HTR-8/SVneo (cell line): ENCODE data around the gene NRXN3.

Experiments
- DNase-seq: peaks from one replicate; pipeline ENCODE4 v3.0.0; 2011; ENCODE audit warnings: low spot score, mixed read lengths; ENCODE audit not compliant: insufficient read length
- FAIRE-seq: peaks from 2 replicates; lab custom pipeline; 2011; peaks lifted over from hg19 to GRCh38; lab: Jason Lieb, UNC

NRXN3 gene

DNA sequence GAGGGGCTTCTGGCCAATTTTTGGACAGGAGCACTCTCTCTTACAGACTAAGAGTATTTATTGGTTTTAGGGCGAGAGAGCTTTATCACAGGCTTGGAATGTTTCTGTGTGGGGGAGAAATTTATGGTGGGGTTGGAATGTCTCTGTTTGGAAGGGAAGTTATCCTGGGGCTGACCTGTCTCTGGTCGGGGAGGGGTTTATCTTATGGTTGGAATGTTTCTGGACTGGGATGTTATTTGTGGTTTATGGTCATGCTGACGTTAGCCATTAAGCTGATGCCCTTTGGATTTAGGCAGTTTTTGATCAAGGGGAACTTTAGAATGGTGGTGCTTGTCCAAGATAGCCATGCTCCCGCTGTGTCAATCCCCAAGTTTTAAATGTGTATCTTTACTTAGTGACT, 1426.4 kb downstream of the NRXN3 start:
- no peak for DNase-seq
- peak; percentile 49 for FAIRE-seq

DNA sequence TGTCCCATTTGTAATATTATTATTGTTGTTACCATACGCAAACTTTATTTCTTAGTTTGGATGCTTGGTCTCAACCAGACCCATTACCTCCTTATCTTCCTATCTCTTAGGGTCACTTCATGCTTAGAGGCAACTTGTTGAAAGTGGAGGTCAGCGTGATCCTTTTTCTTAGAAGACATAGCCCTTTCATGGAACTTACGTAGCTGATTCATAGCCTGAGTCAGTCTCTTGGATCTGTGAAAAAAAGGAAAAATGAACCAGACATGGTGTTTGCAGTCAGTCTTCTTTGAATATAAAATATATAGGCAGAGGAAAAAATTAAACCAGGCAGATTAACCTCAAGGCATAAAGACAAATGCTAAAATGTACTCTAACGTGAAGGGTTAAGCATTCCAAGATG, 1427.4 kb downstream of the NRXN3 start:
- DNase-seq (no peak), FAIRE-seq (no peak)

DNA sequence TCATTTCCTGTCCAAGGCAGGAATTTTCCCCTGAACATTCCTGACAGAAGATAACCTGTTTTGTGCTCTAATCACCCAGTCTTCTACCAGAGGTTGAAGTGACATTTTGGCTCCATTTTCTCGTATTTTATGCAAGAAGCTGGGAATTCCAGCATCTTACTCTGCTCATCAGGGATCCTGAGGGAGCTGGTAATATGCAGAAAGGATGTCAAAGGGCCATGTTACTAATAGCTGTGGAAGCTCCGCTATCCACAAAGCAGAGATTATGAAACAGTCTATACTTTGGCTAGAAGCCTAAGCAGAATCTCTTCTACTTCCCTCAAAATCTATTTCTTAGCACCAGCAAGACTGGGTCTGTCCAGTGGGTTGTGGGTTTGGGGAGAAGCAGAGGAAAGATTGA, 1428.2 kb downstream of the NRXN3 start:
- FAIRE-seq (no peak), DNase-seq (no peak)

DNA sequence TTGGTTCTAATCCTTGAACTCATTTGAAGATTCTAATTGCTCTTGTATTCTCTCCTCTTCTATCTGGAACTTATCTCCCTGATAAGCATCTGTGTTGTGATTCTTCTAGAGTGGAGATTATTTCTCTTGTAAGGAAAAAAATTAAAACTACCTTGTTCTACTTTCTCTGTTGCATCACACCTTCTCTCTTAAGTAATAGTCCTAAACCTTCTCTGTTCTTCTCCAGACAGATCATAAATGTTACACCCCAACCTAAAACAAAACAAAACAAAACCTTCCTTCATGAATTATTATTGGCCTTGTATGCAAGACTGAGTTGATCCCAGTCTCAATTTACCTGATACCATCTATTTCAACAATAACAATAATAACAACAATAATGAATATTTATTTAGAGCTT, 1429.1 kb downstream of the NRXN3 start:
- DNase-seq (no peak), FAIRE-seq (no peak)

DNA sequence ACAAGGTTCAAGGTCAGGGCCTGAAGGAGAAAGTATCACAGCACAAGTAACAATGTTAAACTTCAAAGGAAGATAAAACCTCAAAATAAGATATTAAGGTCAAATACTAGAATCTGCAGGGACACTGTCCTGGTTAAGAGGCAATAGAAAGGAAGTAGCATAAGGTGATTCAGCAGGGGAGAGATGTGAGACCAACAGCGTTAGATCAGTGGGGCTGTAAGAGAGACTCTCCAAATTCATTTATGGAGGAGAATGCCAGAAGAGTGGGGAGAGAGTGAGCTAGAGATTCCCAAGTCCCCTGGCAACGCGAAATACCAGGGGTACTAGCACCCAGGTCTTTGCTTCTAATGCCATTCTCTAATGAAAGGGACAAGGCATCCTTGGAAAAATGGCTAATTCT, 1430.2 kb downstream of the NRXN3 start:
- no peak for DNase-seq
- FAIRE-seq, result no peak

DNA sequence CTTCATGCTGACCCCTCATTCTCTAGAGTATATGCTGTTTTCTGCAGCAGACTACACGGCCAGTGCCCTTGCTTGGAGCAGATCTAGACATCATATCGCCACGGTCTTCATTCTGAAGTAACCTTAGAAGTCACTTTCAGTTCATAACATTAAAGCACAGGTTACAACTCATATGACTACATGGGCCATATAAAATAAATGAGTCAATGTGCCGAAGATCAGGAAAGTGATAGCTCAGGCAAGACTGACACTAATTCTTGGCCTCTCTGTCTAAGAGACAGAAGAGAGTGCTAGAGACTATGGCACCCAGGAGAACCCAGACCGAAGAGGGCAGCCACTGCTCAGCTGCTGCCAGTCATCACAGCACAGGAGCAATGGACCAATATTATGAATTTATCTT, 1431.4 kb downstream of the NRXN3 start:
- no peak for DNase-seq
- FAIRE-seq, result no peak

DNA sequence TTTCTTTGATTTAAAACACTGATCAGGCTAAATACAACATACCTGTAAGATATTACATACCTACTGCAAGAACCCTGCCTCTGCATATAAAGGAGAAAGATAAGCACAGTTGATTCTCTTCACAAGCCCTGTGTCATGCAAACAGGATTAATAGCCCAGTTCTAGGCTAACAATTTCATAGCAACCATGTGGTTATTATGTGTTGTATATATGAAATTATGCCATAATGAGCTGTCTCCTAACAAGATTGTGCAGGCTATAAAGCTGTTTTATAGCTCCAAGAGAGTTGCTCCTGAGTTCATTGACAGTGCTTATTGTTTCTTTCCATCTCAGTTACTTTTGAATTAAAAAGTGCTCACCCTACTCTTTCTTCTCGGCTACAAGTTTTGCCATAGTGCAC, 1431.9 kb downstream of the NRXN3 start:
- FAIRE-seq (no peak), DNase-seq (no peak)

DNA sequence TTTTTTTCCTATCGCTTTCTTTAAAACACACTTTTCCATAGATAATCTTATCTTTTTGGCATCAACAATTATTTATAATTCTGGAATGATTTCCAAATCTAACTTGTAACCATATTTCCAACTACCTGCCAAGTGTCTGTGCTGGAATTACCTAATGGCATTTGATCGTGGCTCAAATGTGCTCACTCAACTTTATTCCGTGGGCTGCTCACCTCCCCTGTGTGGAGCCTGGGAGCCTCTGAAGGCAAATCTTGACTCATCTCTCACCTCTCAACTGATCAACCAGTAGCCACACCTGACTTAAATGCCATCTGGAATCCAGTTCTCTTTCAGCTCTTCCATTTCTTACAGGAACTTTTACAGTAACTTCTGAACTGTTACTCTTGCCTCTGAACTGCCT, 1432.6 kb downstream of the NRXN3 start:
- no peak for DNase-seq
- FAIRE-seq, result no peak

DNA sequence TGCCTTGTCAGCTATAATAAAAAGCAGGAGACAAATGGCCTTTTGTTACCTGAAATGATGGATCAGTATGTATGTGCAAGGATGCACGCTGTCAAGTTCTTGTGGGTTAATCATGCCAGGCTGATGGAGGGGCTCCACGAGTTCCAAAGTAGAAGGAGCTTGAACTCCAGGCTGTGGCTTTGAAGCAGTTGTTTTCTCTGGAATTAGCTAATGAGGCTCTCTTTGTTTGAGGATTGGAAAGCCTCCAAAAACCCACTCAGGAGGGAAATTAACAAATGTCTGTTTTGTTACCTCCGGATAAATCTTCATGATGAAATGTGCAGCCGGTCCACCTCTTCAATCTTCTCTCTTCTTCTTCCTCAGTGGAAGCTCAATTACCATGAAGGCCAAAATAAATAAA, 1435.7 kb downstream of the NRXN3 start:
- DNase-seq, result no peak
- FAIRE-seq, result no peak

DNA sequence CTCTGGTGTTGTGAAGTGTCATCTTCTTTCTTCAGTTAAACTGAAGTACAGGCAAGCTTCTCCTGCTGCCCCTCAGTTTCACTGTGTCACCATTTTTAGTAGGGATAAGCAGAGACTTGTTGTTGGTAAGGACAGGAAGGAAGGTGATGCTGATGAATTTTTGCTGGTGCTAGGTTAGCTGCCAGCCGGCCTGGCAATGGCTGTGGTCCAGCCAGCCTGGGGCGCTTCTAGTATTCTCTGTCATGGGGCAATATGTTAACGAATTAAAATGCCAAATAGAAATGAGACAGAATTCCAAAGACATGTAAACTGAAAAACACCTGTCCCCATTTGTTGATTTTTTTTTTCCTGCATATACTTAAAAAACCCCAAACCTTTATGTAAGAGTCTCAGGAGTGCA, 1438.3 kb downstream of the NRXN3 start:
- DNase-seq (no peak), FAIRE-seq (no peak)

DNA sequence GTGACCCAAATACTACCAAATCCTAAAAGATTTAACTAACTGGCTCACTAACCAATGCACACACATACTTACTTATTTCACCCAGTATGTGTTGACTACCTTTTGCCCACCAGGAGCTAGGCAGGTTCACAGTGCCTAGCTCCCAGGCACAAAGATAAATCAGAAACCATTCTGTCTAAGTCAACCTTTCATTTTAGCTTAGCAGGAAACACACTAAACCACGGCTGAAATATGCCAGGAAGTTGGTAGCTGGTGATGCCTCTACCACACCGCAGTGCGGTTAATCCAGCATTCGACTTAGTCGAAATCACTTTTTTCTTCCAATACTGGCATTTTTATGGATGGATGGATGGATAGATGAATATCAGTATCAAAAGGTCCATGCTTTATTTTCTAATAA, 1443.5 kb downstream of the NRXN3 start:
- DNase-seq (no peak), FAIRE-seq (no peak)

DNA sequence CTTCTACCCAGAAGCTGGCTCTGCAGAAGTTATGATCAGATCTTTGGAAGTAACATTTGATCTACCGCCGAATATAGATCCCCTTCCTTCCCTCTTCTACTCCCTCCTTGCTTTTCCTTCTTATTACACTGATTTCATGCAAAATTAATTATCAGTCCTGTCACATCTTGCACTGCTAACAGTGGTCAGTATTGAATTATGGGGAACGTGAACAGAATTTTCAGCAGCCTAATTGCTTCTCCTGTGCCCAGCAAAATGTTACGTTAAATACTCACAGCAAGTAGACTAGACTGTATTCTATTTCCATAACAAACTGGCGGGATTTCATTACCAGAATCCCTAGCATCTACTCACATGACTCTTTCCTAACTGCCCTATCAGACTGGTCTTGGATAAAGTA, 1444.3 kb downstream of the NRXN3 start:
- no peak for FAIRE-seq

DNA sequence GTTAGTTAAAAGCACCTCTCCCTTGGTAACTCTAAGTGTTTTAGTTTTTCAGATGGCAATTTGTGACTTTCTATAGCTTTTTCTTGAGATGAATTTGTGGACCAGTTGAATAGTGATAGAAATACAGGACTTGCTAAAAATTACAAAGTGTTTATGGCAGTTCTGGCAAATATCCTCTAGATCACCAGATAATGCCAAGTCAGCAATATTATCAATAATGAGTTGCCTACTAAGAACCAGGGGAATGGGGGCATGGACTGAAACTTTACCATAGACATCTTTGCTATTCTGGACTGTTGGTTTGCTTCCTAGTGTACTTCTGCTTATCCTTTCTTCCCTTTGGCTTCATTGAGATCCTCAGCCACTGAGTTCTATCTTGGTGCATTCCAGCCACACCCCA, 1456.9 kb downstream of the NRXN3 start:
- no peak for FAIRE-seq
- no peak for DNase-seq

More for the DNA sequence above, 1444.3 kb downstream of the NRXN3 start:
- no peak for DNase-seq

DNA sequence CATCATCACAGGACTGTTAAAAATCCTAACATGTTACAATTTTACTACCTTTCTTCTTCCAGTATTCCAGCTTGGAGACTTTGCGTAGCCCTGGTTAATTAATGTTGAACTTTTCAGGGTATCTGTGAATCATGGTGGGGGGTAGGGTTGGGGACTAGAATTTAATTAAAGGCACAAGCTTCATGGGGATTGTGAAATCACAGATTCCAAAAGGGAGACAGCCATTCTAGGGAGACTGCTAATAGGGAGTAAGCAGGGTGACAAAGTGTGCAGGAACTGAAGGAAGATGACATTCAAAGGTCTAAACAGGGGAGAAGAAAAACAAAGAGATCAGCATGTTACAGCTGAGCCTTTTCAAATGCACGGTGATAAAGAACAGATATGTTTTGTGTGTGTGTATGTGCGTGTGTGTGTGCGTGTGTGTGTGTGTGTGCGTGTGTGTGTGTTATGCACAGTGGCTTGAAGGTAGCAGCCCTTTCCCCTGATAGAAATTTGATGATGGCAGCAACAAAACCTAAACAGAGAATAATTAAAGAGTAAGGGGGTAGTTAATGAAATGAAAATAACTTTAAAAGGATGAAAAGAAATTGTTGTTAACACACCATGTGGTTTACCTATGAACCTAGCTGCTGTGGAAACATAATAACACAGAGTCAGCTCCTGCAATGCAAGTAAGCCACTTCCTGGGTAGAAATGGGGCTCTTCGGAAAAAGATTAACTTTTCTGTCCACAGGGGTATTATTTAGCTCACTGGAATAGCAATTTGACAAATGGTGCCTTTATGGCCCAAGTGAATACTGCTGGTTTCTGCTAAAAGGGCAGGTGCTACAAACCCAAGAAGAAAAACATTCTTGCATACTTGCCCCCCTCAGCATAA, 1459.5 kb downstream of the NRXN3 start:
- FAIRE-seq (no peak), DNase-seq (no peak)

DNA sequence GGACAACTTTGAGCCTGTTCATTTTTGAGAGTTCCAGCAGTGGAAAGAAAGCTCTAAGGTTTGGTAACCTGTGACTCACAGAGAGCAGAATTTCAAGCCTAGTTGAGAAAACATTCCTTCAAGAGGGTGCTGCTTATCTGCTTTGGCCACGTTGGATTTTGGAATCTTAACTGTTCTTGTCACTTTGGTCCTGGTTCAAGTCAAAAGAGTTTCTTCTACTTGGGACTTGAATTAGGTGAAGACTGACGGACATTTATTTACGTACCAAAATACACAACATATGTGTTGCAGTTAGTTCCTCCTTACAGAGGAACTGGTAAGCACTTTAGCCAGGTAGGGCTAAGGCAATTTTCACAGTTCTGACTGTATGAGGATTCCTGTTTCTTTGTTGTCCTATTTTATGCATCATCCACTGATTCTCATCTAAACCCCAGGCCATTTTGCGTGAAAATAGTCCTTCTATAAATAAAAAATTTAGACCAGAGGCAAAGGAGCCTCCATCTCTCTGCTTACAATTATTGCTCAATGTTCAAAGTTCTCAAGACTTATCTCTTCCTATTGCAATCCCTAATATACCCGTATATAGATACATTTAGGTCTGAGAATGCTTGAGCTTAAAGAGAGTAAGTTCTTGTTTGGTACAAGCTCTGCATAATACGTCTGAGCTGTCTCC, 1460.3 kb downstream of the NRXN3 start:
- FAIRE-seq (no peak), DNase-seq (no peak)

DNA sequence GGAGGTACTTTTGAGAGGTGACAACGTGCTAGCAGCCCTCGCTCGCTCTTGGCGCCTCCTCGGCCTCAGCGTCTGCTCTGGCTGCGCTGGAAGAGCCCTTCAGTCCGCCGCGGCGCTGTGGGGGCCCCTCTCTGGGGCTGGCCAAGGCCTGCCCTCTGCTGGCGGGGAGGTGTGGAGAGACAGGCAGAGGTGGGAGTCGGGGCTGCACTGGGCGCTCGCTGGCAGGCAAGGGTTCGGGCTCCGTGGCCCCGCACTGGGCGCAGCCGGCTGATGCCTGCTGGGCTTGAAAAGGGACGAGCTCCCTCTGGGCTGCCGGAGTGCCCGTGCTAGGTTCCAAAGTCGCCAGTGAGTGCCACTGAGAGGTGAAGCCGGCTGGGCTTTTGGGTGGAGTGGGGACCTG, 1461.1 kb downstream of the NRXN3 start:
- FAIRE-seq (no peak), DNase-seq (no peak)

DNA sequence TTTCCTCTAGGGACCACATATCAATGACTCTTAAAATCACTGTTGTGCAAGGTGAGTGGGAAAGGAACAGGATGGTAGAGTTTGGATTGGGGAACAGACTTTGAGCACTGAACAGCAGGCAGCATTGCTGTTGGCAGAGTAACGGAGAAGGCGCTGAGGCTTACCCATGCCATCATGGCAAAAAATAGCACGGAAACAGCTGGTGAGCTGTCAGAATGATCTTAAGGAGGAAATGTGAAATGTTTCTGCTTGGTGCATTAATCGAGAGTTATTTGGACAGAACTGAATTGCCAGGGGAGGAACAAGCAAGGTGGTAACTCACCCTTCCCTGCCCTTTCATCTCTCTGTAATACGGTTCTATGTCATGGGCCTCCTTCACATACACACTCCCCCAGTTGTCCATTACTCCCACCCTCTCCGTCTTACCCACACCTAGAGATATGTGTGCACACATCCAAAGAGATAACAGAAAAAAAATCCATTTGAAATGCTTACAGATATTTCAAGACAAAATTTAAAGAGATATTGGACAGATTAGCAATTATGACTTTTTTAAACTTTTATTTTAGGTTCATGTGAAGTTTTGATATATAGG, 1468.6 kb downstream of the NRXN3 start:
- no peak for FAIRE-seq
- DNase-seq, result no peak

DNA sequence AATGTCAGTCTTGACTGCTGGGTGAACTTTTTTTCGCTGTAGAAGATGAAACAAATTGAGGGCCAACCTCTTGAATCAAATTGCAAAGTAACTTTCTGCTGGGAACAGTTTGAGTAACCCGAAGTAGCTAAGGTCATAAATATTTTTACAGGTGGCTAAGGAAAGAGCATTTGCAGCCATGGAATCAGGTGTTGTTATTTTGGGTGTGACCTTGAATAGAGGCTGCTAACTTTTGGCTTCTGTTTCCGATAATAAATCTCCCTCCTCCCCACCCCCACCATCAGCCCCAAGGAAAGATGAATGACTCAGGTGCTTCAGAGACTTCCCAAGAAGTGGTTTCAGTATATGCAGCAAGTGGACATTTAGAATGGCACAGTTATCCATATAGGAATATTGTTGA, 1469.4 kb downstream of the NRXN3 start:
- DNase-seq, result no peak
- FAIRE-seq, result no peak

DNA sequence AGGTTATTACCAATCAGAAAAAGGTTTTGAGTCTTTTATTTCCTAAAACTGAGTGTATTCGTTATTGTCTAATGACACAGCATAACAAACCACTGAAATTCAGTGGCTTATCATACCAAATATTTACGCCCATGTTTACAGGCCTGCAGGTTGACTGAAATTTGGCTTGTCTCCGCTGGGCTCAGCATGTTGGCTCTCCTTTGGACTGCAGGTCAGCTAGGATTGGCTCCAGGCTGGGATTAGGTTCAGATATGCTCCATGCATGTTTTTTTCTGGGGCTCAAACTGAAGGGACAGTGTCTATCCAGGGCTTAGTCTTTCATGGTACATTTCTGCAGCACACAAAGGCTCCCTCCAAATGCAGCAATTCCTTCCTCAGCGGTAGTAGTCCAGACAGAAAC, 1471.2 kb downstream of the NRXN3 start:
- FAIRE-seq, result no peak
- DNase-seq, result no peak

DNA sequence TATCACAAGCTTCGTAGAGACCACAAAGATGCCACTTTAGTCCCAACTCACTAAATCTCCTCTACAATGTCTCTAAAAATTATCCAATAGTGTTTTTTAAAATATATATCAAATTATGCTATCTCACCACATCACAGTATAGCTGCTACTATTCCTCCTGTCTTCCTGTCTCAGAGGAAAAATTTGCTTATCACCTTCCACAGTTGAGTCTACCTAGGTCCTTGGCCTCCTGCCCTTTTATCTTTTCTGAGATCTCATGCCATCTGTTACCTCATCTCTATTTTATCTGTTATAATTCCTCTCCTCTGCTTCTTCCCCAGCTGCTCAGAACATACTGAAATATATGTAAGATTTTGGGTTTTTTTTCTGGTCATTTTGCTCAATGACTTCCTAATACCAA, 1473.0 kb downstream of the NRXN3 start:
- DNase-seq (no peak), FAIRE-seq (no peak)

DNA sequence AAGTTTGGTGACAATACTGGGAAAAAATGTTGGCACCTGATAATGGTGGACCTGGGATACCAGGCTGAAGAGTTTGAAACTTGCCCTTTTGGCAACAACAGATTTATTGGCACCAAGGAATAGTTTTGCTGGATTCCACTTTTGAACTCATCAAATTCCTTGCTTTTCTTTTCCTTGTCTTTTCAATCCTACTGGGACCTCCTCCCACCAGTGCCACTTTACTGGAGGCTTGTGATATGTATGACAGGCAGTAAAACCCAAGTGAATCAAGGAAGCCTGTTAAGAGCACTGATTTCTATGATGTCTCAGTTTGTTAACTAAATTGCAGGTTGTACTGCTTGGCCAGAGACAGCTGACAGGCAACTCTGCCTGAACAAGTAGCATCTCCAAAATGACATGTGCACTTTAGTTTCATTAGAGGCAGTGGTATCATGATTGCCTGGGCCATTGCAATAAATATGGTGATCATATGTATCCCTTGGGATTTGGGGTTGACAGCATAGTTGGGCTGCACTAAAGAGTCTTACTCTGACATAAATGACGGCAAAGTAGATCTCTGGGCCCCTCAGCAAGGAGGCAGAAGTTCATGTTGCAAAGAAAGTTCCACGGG, 1475.7 kb downstream of the NRXN3 start:
- no peak for DNase-seq
- no peak for FAIRE-seq
